ENCODE data around the gene FOXQ1.

GRCh38 chr6:1312203-1312472 is 240 bp downstream of the FOXQ1 start:
- TF ChIP-seq TAF1 (IDR thresholded peaks at IDR 0.05; ENCODE audit: low read depth, low read length), result no peak
- no peak for TF ChIP-seq POLR2A (IDR thresholded peaks at IDR 0.05; ENCODE audit: low read depth, low read length)
- TF ChIP-seq POLR2AphosphoS5 (IDR thresholded peaks at IDR 0.05; ENCODE audit: low read depth, low read length), result no peak
- no peak for TF ChIP-seq PAX5 (IDR thresholded peaks at IDR 0.05; ENCODE audit: insufficient read depth, low read length, severe bottlenecking)
